Mesothelial cell of epicardium (in vitro differentiated cells): ENCODE results near the gene BSND. TPM values are rescaled to one million over a fixed set of nuclear protein-coding genes. Genes with fewer than 3 reads are reported as not detected.

ENCODE experiments used
- DNase-seq, 2 experiments: peaks; one replicate each; pipeline ENCODE4 v3.0.0; 2021; ENCODE audit warnings: low spot score in 2 of 2; ENCODE audit not compliant: unreplicated experiment in 2 of 2
- H3K27ac Mint-ChIP-seq: 2 replicates; pipeline ENCODE4 v1.8.0; 2021; ENCODE audit warnings: mixed read lengths
- H3K27me3 Mint-ChIP-seq: 2 replicates; pipeline ENCODE4 v1.8.0; 2021; ENCODE audit warnings: low read depth, mixed read lengths
- H3K36me3 Mint-ChIP-seq: 2 replicates; pipeline ENCODE4 v1.8.0; 2021; ENCODE audit warnings: mixed read lengths
- H3K4me1 Mint-ChIP-seq: 2 replicates; pipeline ENCODE4 v1.8.0; 2021; ENCODE audit warnings: mixed read lengths
- H3K4me3 Mint-ChIP-seq: 2 replicates; pipeline ENCODE4 v1.8.0; 2021; ENCODE audit warnings: mild to moderate bottlenecking, moderate library complexity, mixed read lengths
- H3K9me3 Mint-ChIP-seq: 2 replicates; pipeline ENCODE4 v1.8.0; 2021; ENCODE audit warnings: mixed read lengths
- total RNA-seq: library from RNA; stranded (reverse); gene quantifications from 3 replicates; pipeline ENCODE4 v1.2.1, GENCODE V29; 2021
- TF ChIP-seq, protein P1 (sequence below): fragments of 200-600 bp; sonication (generic); IDR thresholded peaks from one replicate; pipeline ENCODE4 v1.5.0; 2021; ENCODE audit warnings: antibody characterized with exemption; ENCODE audit not compliant: unreplicated experiment

The BSND gene
- total RNA-seq, 1 donor from 2014 or later, result 0.09 TPM

DNA sequence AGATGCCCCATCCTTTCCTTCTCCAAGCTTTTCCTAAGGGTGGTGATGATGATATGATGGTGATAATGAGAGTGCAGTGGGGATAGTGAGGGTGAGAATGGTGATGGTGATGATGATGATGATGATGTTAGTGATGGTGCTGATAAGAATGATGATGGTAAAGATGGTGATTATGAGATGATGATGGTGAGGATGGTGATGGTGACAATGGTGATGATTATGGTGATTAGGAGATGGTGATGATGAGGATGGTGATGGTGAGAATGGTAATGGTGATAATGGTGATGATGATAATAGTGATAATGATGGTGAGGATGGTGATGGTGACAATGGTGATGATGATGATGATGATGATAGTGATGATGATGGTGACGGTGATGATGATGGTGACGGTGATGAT lies 4.0 kb downstream of the BSND start:
- Mint-ChIP-seq H3K36me3 (no peaks in the 10 kb centered on the region), H3K27ac (no peak overlapping the region), H3K4me3 (no peak overlapping the region), H3K4me1 (no peaks in the 10 kb centered on the region), H3K27me3 (peaks cover 6% of the 10 kb centered on the region), H3K9me3 (no peaks in the 10 kb centered on the region)
- no peak for DNase-seq
- TF ChIP-seq, protein P1, sequence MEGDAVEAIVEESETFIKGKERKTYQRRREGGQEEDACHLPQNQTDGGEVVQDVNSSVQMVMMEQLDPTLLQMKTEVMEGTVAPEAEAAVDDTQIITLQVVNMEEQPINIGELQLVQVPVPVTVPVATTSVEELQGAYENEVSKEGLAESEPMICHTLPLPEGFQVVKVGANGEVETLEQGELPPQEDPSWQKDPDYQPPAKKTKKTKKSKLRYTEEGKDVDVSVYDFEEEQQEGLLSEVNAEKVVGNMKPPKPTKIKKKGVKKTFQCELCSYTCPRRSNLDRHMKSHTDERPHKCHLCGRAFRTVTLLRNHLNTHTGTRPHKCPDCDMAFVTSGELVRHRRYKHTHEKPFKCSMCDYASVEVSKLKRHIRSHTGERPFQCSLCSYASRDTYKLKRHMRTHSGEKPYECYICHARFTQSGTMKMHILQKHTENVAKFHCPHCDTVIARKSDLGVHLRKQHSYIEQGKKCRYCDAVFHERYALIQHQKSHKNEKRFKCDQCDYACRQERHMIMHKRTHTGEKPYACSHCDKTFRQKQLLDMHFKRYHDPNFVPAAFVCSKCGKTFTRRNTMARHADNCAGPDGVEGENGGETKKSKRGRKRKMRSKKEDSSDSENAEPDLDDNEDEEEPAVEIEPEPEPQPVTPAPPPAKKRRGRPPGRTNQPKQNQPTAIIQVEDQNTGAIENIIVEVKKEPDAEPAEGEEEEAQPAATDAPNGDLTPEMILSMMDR, result no peak

DNA sequence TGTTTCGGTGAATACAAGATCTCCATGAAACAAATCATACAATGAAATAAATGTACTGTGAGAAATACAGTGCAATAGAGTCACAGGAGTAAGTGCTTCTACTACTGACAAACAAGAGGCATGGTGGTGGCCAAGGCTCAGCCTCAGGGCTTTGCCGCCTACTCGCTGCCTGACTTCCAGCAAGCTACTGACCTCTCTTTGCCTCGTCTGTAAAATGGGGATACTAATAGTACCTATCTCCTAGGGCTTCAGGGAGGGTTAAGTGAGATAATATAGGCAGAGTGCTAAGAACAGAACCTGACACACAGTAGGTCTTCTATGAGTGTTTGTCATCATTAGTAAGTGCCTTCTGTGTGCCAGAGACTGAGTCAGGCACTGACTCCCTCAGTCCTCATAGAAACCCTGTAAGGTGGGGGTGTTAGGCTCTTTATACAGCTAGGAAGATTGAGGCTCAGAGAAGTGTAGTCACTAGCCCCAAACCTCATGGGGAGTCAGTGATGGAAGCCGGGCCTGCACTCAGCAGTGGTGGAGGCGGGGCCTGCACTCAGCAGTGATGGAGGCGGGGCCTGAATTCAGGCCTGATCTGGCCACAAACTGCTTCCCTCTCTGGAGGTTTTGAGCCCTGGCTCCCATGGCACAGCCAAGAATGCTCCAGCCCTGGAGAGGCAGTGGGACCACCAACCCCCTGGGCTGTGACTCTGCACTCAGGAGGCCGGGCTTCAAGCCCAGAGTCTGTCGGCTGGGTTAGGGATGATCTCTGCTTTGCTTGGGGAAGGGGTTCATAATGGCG lies 6.8 kb downstream of the BSND start:
- Mint-ChIP-seq H3K4me1 (no peaks in the 10 kb centered on the region), H3K36me3 (peaks cover 2% of the 10 kb centered on the region), H3K4me3 (no peak overlapping the region), H3K27me3 (no peaks in the 10 kb centered on the region), H3K9me3 (peaks cover 6% of the 10 kb centered on the region), H3K27ac (no peak overlapping the region)
- no peak for DNase-seq
- TF ChIP-seq, protein P1, result no peak

DNA sequence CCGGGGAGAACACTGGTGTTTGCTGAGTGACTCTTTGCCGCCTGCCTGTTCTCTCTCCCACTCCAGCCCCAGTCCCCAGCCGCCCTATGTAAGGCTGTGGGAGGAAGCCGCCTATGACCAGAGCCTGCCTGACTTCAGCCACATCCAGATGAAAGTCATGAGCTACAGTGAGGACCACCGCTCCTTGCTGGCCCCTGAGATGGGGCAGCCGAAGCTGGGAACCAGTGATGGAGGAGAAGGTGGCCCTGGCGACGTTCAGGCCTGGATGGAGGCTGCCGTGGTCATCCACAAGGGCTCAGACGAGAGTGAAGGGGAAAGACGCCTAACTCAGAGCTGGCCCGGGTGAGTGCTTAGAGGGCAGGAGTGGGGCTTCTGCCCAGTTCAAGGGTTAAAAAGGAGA lies 8.2 kb downstream of the BSND start:
- Mint-ChIP-seq H3K9me3 (peaks cover 6% of the 10 kb centered on the region), H3K27ac (no peak overlapping the region), H3K4me1 (no peaks in the 10 kb centered on the region), H3K4me3 (no peak overlapping the region), H3K27me3 (no peaks in the 10 kb centered on the region), H3K36me3 (peaks cover 2% of the 10 kb centered on the region)
- DNase-seq, result no peak
- TF ChIP-seq, protein P1, result no peak

DNA sequence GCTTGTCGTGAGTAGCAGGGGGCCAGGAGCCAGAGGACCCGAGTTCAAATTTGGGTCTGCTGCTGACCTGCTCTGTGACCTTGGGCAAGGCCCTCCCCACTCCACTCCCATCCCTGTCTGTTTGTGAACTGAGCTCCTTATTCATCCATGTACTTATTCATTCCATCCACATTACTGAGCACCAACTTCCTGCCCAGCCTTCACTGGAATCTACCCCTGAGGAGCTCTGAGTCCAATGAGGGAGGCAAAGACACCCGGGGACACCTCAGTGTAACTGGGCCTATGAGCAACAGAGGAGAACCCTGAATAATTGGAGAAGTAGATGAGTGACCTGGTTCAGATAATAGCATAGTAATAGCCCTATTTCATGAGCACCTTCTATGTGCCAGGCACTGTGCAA lies 8.9 kb downstream of the BSND start:
- H3K4me3 Mint-ChIP-seq, result no peak overlapping the region
- TF ChIP-seq, protein P1, result no peak
- H3K9me3 Mint-ChIP-seq, result peaks cover 6% of the 10 kb centered on the region
- H3K4me1 Mint-ChIP-seq, result no peaks in the 10 kb centered on the region
- H3K36me3 Mint-ChIP-seq, result peaks cover 2% of the 10 kb centered on the region
- no peak overlapping the region for H3K27ac Mint-ChIP-seq
- peaks cover 4% of the 10 kb centered on the region for H3K27me3 Mint-ChIP-seq
- DNase-seq, result no peak

DNA sequence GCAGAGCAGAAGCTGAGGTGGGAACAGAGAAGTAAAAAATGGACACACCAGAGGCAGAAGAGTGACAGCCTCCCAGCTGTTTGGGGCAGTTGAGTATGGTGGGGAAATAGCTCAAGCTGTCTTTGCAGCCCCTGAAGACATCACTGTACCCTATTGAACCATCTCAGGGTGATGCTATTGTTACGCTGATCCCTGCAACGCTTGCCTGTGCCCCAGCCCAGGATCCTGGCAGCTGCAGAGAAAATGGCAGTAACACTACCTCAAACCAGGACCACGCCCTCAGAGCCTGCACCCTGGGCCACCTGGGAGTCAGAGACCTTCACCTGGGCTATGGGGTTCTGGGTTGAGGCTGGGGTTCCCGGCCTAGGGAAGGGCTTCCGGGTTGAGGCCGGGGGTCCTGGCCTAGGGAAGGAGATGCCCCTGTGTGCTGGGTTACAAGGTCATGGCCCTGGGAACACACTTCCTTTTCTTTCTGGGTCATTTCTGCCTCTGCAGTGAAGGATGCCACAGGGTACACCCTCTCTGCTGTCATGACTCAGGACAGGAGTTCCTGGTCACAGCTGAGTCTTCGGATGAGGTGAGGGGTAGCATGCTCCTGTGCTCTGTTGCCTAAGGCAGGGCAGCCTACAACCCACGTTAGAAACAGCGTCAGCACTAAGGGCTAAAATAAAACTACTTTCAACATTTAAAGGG lies 11.6 kb downstream of the BSND start:
- Mint-ChIP-seq H3K4me3 (no peak overlapping the region), H3K27ac (no peak overlapping the region), H3K27me3 (peaks cover 14% of the 10 kb centered on the region), H3K9me3 (peaks cover 6% of the 10 kb centered on the region), H3K36me3 (peaks cover 2% of the 10 kb centered on the region), H3K4me1 (no peaks in the 10 kb centered on the region)
- TF ChIP-seq, protein P1, result no peak
- DNase-seq, result no peak
